HG02763 (cell line): ENCODE measurements around the gene PLCB1.
"Not testable (repeated sequence)": the region's sequence is repeated elsewhere in the genome, so short reads cannot be mapped to it uniquely, and the experiment has no call there.

Experiments used
- ATAC-seq: cut with Tn5 transposase; IDR thresholded peaks from one replicate; pipeline ENCODE4 v1.9.1; 2021; ENCODE audit warnings: mild to moderate bottlenecking, moderate library complexity; ENCODE audit not compliant: unreplicated experiment

The PLCB1 gene

DNA sequence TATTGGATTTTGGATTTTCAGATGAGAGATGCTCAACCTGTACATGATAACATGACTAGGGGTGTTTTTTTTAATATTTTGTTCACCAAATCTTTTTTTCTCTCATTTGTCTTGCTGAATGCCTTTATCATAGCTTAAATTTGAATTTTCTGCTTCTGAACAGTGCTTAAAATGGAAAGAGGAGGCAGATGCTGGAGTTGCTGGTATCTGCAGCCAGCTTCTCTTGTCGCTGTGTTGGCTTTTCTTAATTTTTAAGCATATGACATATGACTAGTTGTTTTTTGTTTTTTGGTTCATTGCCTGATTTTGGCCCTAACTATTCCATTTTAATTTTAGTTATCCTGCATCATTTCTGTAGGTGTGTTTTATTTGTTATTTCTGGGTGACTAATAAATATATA lies 196.1 kb downstream of the PLCB1 start:
- ATAC-seq = no peak

DNA sequence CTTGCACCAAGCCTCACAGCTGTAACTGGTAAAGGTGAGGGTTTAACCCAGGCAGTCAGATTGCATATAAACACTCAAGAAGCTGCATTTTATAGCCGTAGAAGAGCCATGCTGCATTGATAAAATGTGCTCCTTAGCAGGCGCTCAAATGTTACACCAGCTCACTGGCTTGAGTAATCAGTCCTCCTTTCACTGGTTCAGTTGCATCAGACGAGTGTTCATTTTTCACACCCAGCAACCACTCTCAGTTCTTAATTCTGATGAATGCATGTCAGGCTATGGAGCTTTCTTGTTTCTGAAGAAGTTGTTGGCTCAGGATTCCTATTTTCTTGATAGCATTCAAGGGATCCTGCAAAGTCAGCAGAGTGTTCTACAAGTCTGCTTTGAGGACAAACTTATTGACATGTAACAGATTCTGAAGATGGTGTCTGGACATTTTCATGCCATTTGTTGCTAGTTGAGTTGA lies 198.3 kb downstream of the PLCB1 start:
- ATAC-seq = no peak

DNA sequence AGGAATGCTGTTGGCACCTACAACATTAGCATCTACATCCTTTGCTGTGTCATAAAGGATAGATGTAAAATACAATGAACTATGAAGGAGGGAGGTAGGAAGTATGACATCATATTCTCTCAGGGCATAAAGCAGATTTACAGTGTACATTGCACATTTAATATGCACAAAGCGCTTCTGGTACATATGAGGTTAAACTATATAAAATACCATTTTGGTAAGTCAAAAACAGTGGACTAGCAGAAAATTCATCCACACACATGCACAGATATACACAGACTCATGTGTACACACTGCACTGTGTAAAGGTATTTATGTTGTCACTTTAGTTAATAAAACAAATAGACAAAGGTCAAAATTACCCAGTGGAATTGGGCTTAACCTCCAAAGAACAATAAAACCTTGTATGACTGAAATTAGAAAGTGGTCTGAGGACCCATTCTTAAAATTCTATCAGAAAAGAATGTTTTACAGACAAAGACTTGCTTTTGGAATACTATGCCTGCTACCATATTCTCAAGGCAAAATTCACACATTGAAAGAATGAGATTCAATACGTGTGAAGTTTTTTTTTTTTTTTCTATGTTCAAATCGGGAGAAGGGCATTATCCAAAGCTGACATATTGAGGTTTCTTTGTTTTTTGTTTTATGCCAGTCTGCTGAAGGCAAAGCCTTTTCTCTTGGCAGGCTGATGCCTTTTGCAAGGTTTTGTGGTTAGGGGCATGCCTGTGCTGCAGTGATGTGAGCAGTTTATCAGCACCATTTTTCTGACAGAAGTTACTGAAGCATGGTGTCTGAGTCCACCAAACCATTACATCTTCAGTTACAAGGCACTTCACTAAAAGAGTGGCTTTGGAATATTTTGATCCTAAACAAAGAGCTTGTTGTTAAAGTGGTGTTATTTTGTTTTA lies 199.0 kb downstream of the PLCB1 start:
- no peak for ATAC-seq

DNA sequence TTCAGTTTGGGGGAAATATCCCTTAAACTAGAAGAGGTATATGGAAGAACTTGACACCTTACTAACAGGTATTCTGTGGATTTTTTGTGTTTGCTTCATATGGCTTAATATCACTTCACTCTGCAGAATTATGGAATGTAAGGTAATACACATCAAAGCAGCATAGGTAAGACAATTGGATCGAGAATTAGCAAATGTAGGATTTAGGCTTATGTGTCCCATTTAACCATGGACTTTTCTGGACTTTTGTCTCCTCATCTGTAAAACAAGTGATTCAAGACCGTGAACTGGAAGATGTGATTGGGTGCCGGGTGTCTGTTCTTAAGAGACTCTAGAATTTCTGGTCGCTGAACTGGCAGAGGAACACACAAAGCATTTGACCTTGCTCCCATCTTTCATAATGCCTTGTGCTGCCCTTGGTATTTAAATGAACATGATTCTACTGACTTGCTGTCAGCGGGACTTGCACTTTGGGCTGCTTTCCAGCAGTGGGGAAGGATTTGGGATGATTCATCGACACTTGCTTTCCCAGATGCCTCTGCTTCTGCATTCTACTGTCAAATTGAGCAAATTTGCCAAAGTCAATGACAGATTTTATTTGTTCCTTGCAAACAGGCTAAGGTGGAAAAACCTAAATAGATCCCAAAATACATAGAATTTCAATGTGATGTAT lies 199.8 kb downstream of the PLCB1 start:
- ATAC-seq = no peak

DNA sequence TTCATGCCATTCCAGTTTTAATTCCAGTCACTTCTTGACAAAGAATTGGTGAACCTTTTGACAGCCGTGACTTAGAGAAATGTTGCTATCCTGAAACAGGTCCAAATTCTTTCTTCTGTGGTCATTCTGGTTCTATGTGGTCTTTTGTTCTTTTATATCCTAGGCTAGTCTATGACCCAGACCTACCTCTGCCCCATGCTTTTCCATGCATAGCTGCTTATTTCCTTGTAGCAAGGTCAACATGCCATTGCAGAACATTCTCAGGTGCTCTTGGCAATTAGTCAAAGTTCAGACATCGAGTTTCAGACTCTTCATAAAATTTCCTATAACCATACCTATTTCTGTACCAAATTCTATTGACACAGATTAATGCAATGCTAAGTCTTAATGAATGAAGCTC lies 202.6 kb downstream of the PLCB1 start:
- ATAC-seq = no peak

DNA sequence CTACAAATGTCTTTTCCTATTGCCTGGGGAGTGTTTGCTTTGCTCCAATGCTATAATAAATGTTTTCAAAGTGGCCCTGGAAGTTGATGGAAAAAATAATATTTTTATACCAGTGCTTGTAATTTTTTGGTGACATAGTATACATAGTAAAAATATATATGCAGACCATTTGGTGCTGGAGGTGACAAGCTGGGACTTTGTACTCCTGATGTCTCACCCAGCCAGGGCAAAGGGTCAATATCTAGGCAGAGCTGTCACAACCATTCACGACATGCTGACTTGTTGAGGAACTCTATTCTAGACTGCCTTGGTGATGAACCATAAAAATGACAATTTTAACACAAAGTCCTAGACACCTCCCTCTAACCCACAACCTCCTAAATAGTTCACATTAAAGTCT lies 203.0 kb downstream of the PLCB1 start:
- no peak for ATAC-seq

DNA sequence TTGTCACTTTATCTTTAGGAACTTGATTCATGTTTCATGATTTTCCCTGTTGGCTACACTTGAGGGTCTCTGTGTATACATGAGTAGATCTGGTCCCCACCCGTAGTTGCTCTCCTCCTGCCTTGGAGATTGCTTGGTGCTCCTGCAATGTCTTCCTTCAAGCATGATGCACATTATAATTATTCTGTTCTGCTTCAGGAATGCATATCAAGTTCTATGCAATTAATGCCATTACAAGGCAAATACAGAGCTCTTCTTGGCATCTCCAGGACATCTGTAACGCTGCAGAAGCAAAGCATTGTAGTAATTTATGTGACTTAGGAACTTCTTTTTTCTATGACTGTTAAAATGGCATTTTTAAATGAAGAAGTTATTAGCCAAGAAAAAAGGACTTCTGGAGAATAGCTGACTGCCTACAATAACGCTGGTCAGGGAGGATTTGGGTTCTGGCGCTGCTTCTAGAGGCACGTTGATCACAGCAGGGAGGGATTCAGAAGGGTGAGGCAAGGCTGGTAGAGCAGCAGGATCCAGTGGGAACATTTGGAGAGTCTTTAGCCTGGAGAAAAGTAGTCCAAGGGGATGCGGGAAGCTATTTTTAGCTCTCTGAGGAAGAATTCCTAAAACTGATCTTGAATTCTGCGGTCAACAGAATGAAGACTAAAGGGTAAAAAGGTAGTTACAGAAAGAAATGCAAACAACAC lies 203.6 kb downstream of the PLCB1 start:
- no peak for ATAC-seq

DNA sequence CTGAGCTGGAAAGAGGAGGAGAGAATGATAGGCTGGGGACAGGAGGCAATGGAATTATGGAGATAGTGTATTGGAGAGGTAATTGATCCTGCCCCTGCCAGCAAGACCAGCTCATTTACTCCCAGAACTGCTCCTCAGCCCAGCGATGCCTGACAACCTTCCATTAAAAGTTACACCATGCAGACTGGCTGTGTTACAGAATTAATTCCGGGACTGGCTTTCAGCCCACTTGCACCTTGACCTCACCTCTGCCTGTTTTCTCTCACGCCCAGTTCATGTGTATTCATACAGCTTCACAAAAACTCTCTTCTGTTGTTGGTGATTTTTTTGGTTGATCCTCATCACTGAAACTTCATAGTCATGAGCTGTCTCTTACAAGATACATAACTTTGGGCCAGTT lies 207.3 kb downstream of the PLCB1 start:
- ATAC-seq = no peak

DNA sequence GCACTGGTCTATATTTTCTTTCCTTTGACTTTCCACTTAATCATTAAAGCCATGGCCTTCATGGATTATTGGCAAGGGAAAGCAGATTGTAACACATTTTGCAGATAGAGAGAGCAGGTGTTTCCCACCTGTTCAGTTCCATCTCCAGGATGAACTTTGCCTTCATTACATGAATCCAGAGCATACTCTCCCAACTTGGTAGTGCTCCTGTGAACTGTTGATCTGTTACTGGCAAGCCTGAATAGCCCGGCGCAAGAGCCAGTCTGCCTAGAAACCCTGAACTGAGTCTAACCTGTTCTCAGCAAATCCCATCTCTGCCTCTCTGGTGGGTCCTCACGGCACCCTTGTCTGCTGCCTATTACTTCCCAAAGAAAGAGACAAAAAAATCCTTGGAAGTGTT lies 210.3 kb downstream of the PLCB1 start:
- ATAC-seq = no peak

DNA sequence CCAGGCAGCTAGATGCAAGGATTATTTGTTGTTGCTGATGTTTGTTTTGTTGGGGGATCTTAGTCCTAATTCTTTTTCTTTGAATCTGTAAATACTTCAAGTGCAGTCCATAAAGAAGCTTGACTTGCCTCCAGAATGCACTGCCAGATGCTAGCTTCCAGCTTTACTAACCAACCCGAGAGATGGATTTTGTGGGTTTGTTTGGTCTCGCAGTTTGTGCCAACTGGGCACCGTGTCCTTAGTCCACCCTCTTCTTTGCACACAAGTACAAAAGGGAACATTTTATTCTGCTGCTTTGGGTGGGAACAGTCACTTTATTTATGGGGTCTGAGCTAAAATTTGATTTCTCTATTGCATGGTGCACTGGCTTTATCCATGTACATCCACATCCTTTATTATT lies 212.0 kb downstream of the PLCB1 start:
- no peak for ATAC-seq

DNA sequence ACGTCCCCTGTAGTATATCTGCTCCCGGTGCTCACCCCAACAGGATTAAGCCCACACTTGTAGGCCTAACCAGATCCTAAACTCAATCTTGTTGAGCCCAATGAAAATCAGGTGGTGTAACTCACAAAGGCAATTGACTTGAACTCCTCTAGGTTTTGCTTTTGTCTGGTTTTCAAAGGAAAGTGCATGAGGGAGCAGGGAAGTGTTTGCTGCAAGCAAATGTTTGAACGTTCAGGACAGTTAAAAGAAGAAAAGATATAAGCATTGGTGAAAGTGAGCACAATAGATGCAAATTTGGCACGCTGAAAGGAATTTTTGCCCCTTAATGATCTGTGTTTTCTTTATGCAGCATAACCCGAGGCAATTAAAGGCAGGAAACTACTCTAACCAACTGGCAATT lies 212.6 kb downstream of the PLCB1 start:
- ATAC-seq = no peak

DNA sequence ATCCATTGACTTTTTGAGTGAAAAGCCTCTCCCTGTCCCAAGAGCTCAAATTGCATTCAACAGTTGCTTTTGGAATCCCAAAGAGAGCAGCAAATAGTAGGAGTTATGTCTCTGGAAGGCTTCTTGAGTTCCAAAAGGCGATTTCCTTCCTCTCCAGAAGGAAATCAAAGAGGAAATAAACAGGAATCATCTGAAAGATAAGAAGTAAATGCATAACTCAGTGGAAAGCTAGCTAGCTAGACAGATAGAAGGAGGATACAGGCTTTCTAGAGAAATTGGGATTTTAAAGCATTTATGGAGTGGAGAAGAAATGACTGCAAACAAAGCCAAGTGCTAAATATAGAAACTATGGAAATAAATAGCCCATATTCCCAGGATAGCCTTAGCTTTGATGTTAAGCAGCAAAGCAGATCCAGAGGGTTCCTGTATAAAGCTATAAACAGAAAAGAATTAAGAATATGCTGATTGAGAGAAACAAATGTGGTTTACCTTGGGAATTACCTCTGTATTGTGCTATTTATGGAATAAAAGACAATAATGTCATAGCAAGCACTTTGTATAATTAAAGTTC lies 214.7 kb downstream of the PLCB1 start:
- no peak for ATAC-seq

DNA sequence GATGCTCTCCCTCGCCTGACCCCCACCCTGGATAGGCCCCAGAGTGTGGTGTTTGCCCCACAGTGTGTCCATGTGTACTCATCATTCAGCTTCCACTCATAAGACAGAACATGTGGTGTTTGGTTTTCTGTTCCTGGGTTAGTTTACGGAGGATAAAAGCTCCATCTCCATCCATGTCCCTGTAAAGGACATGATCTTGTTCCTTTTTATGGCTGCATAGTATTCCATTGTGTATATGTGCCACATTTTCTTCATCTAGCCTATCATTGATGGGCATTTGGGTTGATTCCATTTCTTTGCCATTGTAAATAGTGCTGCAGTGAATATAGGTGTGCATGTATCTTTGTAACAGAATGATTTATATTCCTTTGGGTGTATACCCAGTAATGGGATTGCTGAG lies 218.2 kb downstream of the PLCB1 start:
- ATAC-seq = not testable (repeated sequence)

DNA sequence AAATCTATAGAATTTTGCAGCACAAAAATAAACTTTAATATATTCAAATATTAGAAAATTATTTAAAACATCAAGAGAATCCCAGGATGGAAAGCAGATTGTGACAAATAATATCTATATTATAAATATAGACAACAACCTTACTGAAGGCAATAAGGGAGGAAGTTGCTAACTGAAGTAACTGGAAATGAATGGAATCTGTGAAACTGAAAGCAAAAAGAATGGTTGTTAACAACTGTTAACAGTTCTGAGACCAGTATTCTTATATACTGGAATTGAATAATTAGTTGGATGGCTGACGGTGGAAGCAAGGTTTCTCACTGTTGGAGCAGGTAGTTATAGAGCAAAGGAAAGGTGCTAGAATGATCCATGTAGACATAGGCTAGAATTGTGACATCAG lies 220.4 kb downstream of the PLCB1 start:
- ATAC-seq = no peak

DNA sequence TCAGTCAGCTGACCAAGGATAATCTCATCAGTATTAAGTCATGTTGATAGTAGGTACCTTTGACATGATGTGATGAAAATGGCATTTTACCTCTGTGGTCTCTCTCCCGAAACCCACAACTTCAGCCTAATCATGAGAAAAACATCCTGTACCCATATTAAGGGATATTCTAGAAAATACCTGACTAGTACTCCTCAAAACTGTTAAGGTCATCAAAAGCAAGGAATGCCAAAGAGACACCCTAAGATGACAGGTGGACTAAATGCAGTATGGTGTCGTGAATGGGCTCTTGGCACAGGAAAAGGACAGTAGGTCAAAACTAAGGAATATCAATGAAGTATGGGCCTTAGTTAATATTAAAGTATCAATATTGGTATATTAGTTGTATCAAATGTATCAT lies 221.4 kb downstream of the PLCB1 start:
- no peak for ATAC-seq

DNA sequence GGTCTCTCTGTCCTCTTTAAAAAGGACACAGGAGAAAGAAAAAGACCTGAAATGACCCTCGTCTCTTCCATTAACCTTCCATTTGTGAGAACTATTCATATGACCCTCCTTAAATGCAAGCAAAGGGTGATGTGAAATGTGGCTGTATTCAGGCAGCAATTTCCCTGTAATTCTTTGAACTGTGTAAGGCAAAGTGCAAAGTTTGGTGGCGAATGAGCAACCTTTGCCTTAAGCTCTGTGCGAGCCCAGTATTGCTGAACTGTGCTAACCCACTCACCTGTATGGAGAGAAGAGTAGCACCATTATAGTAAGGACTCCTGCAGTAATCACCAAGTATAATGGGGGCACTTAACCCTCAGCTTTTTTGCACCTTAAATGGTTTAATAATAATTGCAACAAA lies 223.4 kb downstream of the PLCB1 start:
- ATAC-seq = no peak

DNA sequence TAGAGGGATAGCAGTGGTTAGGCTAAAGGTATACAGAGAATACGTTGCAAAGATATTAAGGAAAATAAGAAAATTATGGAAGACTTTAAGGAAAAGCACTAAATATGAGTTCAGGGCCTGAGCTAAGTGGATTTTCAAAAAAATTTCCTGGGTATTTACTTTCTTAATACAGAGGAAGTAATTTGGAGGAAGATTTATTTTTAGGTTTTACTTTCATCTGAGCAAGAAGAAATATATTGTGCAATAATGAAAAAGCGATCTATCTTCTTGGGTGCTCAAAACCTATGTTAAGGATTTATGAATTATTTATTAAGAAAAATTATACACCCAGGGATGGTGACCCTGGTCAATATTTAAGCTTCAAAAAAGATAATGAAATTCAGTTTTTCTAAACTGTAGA lies 224.7 kb downstream of the PLCB1 start:
- ATAC-seq = no peak

DNA sequence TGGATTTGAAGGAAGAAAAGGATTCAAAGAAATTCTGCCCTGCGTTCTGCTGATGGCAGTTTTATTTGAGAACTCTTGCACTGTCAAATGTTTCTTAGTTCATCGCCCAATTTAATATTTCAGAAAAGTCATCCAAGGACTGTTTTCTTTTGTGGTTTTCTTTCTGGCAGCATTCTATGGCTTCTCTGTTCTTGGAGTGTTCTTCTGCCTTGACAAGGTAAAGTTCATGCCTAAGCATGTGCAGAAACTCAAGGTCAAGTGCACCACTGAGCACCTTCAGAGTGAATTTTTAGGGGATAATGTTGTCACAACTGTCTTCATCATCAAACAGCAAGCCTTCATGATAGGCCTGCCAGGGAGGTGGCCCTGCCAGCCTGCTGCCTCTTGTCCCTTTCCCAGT lies 225.6 kb downstream of the PLCB1 start:
- ATAC-seq = no peak

DNA sequence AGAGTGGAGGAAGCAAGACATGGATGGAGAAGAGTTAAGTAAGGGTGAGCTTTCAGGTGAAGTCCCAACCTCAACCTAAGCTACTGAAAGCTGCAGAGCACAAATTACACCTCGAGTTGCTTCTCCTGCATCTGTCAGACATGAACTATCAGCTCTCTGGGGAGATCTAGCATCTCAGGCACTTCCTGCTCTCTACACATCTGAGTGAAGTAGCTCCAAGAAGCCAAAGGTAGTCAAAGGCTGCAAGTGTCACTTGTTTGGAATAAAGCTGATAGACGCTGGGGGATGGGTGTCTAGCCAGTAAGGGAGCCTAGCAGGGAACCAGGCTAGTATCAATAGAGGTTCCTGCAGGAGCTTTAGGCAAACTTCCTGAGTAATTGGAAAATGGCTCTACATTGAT lies 228.0 kb downstream of the PLCB1 start:
- ATAC-seq = no peak

DNA sequence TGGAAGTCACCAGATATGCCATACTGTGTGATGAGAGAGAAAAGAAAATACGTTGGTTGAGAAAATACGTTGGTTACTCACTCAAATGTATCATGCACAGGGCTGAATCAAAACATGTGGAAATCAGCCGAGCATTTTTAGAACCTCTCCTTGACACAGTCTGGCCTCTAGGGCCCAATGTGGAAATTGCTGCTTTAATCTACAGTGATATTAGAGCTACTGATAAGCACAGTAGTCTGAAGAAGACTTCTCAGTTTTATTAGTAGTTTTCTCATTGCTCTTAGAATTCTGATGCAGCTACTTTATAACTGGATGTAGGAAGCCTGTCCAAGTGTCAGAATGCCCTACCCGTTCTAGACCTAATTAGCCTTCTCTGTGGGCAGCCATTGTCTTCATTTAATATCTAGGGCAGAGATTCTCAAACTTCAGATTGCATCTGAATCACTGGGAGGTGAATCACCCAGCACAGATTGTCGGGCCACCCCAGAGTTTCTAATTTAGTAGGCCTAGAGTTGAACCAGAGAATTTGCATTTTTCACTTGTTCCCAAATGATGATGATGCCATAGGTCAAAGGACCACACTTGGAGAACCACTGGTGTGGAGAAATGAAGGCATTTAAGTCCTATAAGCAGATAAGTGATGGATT lies 229.1 kb downstream of the PLCB1 start:
- ATAC-seq = no peak

DNA sequence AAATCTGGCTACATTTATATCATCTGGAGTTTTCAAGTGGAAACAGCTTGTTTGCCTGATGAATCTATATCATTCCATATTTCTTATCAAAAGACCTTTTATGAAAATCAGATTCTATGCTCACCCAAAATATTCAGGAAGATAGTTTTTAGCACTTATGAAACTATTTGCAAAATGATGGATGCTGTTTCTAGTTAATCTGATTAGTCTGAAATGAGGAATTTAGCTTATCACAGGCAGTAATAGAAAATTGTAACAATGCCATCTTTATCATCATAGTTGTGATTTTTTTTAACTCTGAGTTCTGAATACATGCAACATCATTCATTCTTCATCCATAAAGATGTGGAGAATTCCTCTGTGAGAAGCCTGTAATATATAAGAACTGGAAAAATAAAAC lies 229.7 kb downstream of the PLCB1 start:
- no peak for ATAC-seq
